ENCODE results near the gene CYP3A7.

DNA sequence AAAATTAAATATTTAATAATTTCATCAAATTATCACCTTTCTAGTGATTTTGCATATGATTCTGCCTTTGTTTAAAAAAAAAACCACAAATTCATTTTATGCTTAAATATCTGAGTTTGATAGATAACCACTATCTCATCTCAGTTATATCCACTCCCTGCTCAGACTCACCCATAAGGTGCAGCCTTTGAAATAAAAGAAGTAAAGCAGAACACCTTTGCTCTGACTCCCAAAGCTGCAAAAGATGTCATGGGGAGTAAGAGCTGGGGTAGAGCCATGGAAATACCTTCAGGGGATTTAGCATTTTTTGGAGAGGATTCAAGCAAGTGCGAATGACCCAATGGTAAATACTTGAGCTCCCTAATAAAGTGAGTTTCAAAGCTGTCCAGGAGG lies 40.1 kb downstream of the CYP3A7 start:
- TF ChIP-seq TAF1 (IDR thresholded peaks at IDR 0.05; ENCODE audit: low read depth, low read length) (no peak), POLR2A (IDR thresholded peaks at IDR 0.05; ENCODE audit: low read depth, low read length) (no peak), POLR2AphosphoS5 (IDR thresholded peaks at IDR 0.05; ENCODE audit: low read depth, low read length) (no peak)
